ENCODE data around the gene SLC1A4.

DNA sequence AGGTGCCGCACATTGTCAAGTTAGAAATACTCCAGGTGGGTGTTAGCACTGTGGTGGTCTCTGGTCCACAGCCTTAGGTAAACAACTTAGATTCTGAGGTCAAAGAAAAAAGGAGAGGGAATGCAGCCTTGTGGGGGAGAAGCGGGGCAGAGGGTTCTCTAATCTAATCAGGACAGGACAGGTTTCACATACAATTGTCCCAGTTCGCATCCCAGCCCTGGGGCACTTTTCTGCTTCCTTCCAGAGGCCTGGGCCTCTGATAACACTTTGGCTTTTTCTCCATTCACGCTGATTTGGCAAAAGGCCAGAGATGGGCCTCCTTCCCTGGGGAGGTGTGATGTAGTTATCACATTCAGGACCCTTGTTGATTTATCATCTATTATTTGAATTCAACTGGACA, 32.5 kb downstream of the SLC1A4 start:
- TF ChIP-seq EZH2 (IDR thresholded peaks at IDR 0.05; ENCODE audit: insufficient read depth, low read length), result no peak
- TF ChIP-seq, protein P1, sequence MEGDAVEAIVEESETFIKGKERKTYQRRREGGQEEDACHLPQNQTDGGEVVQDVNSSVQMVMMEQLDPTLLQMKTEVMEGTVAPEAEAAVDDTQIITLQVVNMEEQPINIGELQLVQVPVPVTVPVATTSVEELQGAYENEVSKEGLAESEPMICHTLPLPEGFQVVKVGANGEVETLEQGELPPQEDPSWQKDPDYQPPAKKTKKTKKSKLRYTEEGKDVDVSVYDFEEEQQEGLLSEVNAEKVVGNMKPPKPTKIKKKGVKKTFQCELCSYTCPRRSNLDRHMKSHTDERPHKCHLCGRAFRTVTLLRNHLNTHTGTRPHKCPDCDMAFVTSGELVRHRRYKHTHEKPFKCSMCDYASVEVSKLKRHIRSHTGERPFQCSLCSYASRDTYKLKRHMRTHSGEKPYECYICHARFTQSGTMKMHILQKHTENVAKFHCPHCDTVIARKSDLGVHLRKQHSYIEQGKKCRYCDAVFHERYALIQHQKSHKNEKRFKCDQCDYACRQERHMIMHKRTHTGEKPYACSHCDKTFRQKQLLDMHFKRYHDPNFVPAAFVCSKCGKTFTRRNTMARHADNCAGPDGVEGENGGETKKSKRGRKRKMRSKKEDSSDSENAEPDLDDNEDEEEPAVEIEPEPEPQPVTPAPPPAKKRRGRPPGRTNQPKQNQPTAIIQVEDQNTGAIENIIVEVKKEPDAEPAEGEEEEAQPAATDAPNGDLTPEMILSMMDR (IDR thresholded peaks at IDR 0.05; ENCODE audit: insufficient read depth, low read depth, low read length), result no peak
